ENCODE results near the gene COL23A1.

Gene COL23A1

GRCh38 chr5:178334861-178335260 is 255.3 kb downstream of the COL23A1 start:
- no peak for DNase-seq

- DNase-seq: no peak
Measured at GRCh38 chr5:178333821-178334481, 256.2 kb downstream of the COL23A1 start.

GRCh38 chr5:178332210-178332641 is 258.0 kb downstream of the COL23A1 start:
- peak in 1 of 14 donors; percentile 6 for DNase-seq

- peak in 13 of 14 donors; percentile 33 to 94 (median 77) for DNase-seq
Measured at GRCh38 chr5:178331491-178331996, 258.6 kb downstream of the COL23A1 start.

GRCh38 chr5:178330791-178331404 is 259.3 kb downstream of the COL23A1 start:
- peak in 6 of 14 donors; percentile 12 to 68 (median 50) for DNase-seq

- DNase-seq: no peak
Measured at GRCh38 chr5:178328826-178329730, 261.1 kb downstream of the COL23A1 start.

GRCh38 chr5:178327931-178328711 is 262.1 kb downstream of the COL23A1 start:
- no peak for DNase-seq

- no peak for DNase-seq
Measured at GRCh38 chr5:178327446-178327845, 262.7 kb downstream of the COL23A1 start.

GRCh38 chr5:178326374-178326715 is 263.8 kb downstream of the COL23A1 start:
- peak in 1 of 14 donors; percentile 68 for DNase-seq

GRCh38 chr5:178325679-178326373 is 264.4 kb downstream of the COL23A1 start:
- no peak for DNase-seq

- no peak for DNase-seq
Measured at GRCh38 chr5:178325311-178325678, 264.9 kb downstream of the COL23A1 start.

- DNase-seq: no peak
Measured at GRCh38 chr5:178324481-178325310, 265.5 kb downstream of the COL23A1 start.

- DNase-seq: no peak
Measured at GRCh38 chr5:178323961-178324360, 266.2 kb downstream of the COL23A1 start.

- no peak for DNase-seq
Measured at GRCh38 chr5:178323541-178323865, 266.7 kb downstream of the COL23A1 start.

- no peak for DNase-seq
Measured at GRCh38 chr5:178322736-178323540, 267.3 kb downstream of the COL23A1 start.

GRCh38 chr5:178320281-178320855 is 269.8 kb downstream of the COL23A1 start:
- DNase-seq: no peak

- no peak for DNase-seq
Measured at GRCh38 chr5:178319541-178320041, 270.6 kb downstream of the COL23A1 start.

GRCh38 chr5:178318893-178319292 is 271.3 kb downstream of the COL23A1 start:
- DNase-seq: no peak

- no peak for DNase-seq
Measured at GRCh38 chr5:178318382-178318781, 271.8 kb downstream of the COL23A1 start.
